Measurements from ENCODE around the gene CTNNA1. TPM values are rescaled to one million over a fixed set of nuclear protein-coding genes. Genes with fewer than 3 reads are reported as not detected.

CTNNA1 gene
- polyA plus RNA-seq, 1 experiment: 140 TPM

GRCh38 chr5:138867011-138867410 is 113.8 kb downstream of the CTNNA1 start:
- TF ChIP-seq CTCF (IDR thresholded peaks at IDR 0.05; ENCODE audit: low read depth, low read length): no peak
- peaks cover 10% of the 10 kb centered on the region; the same call in 1 of the 2 replicates for H3K9me3 ChIP-seq (ENCODE audit: control insufficient read depth, insufficient read depth, low read length)
- ChIA-PET POLR2A (no interaction called here), CTCF (interaction anchor here (0.8 to 1.3 kb wide), 3 partner anchors 41 to 287 kb away, joined by 3 read pairs; no protein-coding TSS in a partner anchor)
- no peaks in the 10 kb centered on the region for H3K27me3 ChIP-seq (ENCODE audit: control insufficient read depth, insufficient read depth, low read length)
- DNase-seq (ENCODE audit: low read depth, low spot score): no peak
- no peak overlapping the region for H3K27ac ChIP-seq (ENCODE audit: low read depth, low read length)
- H3K4me3 ChIP-seq (ENCODE audit: low read depth, low read length): no peak overlapping the region

GRCh38 chr5:138869038-138869437 is 115.8 kb downstream of the CTNNA1 start:
- no peaks in the 10 kb centered on the region for H3K27me3 ChIP-seq (ENCODE audit: control insufficient read depth, insufficient read depth, low read length)
- POLR2A ChIA-PET: interaction anchor here (0.6 kb wide), 1 partner anchor 290 kb away, joined by 13 read pairs; no protein-coding TSS in a partner anchor
- H3K4me3 ChIP-seq (ENCODE audit: low read depth, low read length): no peak overlapping the region
- CTCF ChIA-PET: interaction anchor here (0.8 to 1.0 kb wide), 3 partner anchors 44 to 289 kb away, joined by 3 read pairs; no protein-coding TSS in a partner anchor
- no peaks in the 10 kb centered on the region for H3K9me3 ChIP-seq (ENCODE audit: control insufficient read depth, insufficient read depth, low read length)
- DNase-seq (ENCODE audit: low read depth, low spot score): no peak
- TF ChIP-seq CTCF (IDR thresholded peaks at IDR 0.05; ENCODE audit: low read depth, low read length): no peak
- H3K27ac ChIP-seq (ENCODE audit: low read depth, low read length): no peak overlapping the region

- Histone ChIP-seq H3K4me3 (ENCODE audit: low read depth, low read length) (no peak overlapping the region), H3K27me3 (ENCODE audit: control insufficient read depth, insufficient read depth, low read length) (no peaks in the 10 kb centered on the region), H3K27ac (ENCODE audit: low read depth, low read length) (no peak overlapping the region), H3K9me3 (ENCODE audit: control insufficient read depth, insufficient read depth, low read length) (no peaks in the 10 kb centered on the region)
- no peak for DNase-seq (ENCODE audit: low read depth, low spot score)
- TF ChIP-seq CTCF (IDR thresholded peaks at IDR 0.05; ENCODE audit: low read depth, low read length): no peak
- ChIA-PET CTCF (interaction anchor here (0.8 to 1.0 kb wide), 3 partner anchors 45 to 290 kb away, joined by 3 read pairs; no protein-coding TSS in a partner anchor), POLR2A (no interaction called here)
Observed at GRCh38 chr5:138869763-138870500, 116.7 kb downstream of the CTNNA1 start.

- POLR2A ChIA-PET: no interaction called here
- Histone ChIP-seq H3K27ac (ENCODE audit: low read depth, low read length) (no peak overlapping the region), H3K9me3 (ENCODE audit: control insufficient read depth, insufficient read depth, low read length) (no peaks in the 10 kb centered on the region), H3K27me3 (ENCODE audit: control insufficient read depth, insufficient read depth, low read length) (no peaks in the 10 kb centered on the region), H3K4me3 (ENCODE audit: low read depth, low read length) (no peak overlapping the region)
- no peak for TF ChIP-seq CTCF (IDR thresholded peaks at IDR 0.05; ENCODE audit: low read depth, low read length)
- no peak for DNase-seq (ENCODE audit: low read depth, low spot score)
- CTCF ChIA-PET: no interaction called here
Observed at GRCh38 chr5:138870611-138871010, 117.4 kb downstream of the CTNNA1 start.

GRCh38 chr5:138872841-138873465 is 119.7 kb downstream of the CTNNA1 start:
- DNase-seq (ENCODE audit: low read depth, low spot score): no peak
- H3K27ac ChIP-seq (ENCODE audit: low read depth, low read length): no peak overlapping the region
- H3K27me3 ChIP-seq (ENCODE audit: control insufficient read depth, insufficient read depth, low read length): no peaks in the 10 kb centered on the region
- CTCF ChIA-PET: interaction anchor here (2.3 to 3.8 kb wide), 2 partner anchors 48 to 83 kb away, joined by 6 to 15 read pairs; no protein-coding TSS in a partner anchor
- H3K4me3 ChIP-seq (ENCODE audit: low read depth, low read length): no peak overlapping the region
- no peak for TF ChIP-seq CTCF (IDR thresholded peaks at IDR 0.05; ENCODE audit: low read depth, low read length)
- H3K9me3 ChIP-seq (ENCODE audit: control insufficient read depth, insufficient read depth, low read length): no peaks in the 10 kb centered on the region
- POLR2A ChIA-PET: no interaction called here
